ENCODE data around the gene RBMS3. TPM values are rescaled to one million over a fixed set of nuclear protein-coding genes. Genes with fewer than 3 reads are reported as not detected.
"Not testable (repeated sequence)": the region's sequence is repeated elsewhere in the genome, so short reads cannot be mapped to it uniquely, and the experiment has no call there.

The RBMS3 gene
- total RNA-seq, 4 donors from 2014 or later: 2.8 to 77.6 (median 13.7) TPM

DNA sequence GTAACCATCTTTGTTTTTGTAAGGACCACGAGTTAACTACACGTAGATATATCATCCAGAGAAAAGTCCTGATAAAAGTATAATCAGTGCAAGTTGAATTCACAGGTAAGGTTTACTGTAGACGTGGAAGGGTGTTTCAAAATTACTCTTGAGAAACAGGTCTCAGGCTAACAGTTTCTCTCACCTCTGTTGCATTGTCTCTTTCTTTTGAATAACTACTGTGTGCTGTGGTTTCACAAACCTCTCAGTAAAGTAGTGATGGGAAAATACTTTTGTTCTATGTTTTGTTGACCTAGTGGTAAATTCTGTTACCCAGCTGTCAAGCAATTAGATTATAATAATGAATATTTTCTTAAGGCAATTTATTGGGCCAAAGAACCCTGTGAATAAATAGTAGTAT, 75.2 kb downstream of the RBMS3 start:
- H3K4me1 ChIP-seq: no peaks in the 10 kb centered on the region
- no peaks in the 10 kb centered on the region for H3K36me3 ChIP-seq
- TF ChIP-seq CTCF (IDR thresholded peaks at IDR 0.05) (no peak), POLR2A (IDR thresholded peaks at IDR 0.05) (no peak)
- DNase-seq: no peak
- no peak overlapping the region for H3K4me3 ChIP-seq
- no peak overlapping the region for H3K27ac ChIP-seq
- H3K27me3 ChIP-seq: no peaks in the 10 kb centered on the region
- no peaks in the 10 kb centered on the region for H3K9me3 ChIP-seq

GRCh38 chr3:29360289-29360688, 79.4 kb downstream of the RBMS3 start:
- H3K27ac ChIP-seq, H3K4me1 ChIP-seq, H3K9me3 ChIP-seq, H3K4me3 ChIP-seq, H3K27me3 ChIP-seq, DNase-seq, H3K36me3 ChIP-seq: not testable (repeated sequence)

GRCh38 chr3:29363110-29363509, 82.2 kb downstream of the RBMS3 start:
- H3K36me3 ChIP-seq: no peaks in the 10 kb centered on the region
- no peaks in the 10 kb centered on the region for H3K9me3 ChIP-seq
- H3K4me3 ChIP-seq: no peak overlapping the region
- no peaks in the 10 kb centered on the region for H3K4me1 ChIP-seq
- no peak for DNase-seq
- H3K27ac ChIP-seq: no peak overlapping the region
- TF ChIP-seq POLR2A (IDR thresholded peaks at IDR 0.05) (no peak), CTCF (IDR thresholded peaks at IDR 0.05) (no peak)
- H3K27me3 ChIP-seq: no peaks in the 10 kb centered on the region

GRCh38 chr3:29370021-29370420, 89.2 kb downstream of the RBMS3 start:
- DNase-seq: no peak

DNA sequence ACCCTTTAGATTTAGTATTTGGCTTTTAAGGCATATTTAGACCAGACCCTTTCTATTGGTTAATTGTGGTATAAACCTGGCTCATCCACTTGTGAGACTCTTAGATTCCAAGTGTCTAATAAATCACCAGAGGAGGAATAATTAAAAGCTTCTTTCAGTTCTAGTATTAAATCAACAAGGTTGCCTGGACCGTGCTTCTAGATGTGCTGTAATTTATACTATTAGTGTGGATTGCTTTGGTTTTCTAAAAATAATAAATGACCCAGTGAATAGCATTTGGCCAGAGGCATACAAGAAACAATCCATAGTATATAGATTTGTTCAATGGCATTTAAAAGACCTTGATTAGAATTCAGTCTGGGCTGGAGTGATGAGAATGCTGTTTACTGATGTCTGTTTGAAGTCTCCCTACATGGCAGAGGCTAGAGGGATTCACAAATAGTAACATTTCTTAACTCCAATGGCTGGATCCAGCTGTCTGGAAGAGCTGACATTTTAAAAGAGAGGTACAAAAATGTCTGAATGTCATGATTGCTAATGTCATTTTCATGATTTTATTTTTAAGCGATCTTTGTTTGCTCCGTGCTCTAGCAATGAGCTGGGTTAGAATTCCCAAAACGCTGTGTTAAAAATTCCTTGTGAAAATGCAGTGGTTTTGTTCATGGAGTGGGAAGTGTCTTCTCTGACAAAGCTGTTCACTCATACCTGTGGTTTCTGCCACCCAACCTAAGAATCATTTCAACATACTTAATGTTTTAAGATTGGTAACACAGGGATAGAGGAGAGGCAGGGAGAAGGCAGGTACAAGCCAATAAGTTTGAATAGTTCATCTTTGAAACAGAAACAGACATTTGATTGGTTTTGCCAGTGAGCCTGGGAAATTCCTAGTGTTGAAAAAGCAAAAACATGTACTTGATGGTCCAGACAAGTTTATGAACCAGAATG, 89.9 kb downstream of the RBMS3 start:
- TF ChIP-seq CTCF (IDR thresholded peaks at IDR 0.05) (no peak), POLR2A (IDR thresholded peaks at IDR 0.05) (no peak)
- no peaks in the 10 kb centered on the region for H3K4me1 ChIP-seq
- H3K27ac ChIP-seq: no peak overlapping the region
- no peaks in the 10 kb centered on the region for H3K36me3 ChIP-seq
- H3K27me3 ChIP-seq: no peaks in the 10 kb centered on the region
- H3K9me3 ChIP-seq: no peaks in the 10 kb centered on the region
- H3K4me3 ChIP-seq: no peak overlapping the region
- DNase-seq: no peak

More at GRCh38 chr3:29370021-29370420, 89.2 kb downstream of the RBMS3 start:
- Histone ChIP-seq H3K9me3 (no peaks in the 10 kb centered on the region), H3K27ac (no peak overlapping the region), H3K4me3 (no peak overlapping the region), H3K36me3 (no peaks in the 10 kb centered on the region), H3K27me3 (no peaks in the 10 kb centered on the region), H3K4me1 (no peaks in the 10 kb centered on the region)
- no peak for TF ChIP-seq CTCF (IDR thresholded peaks at IDR 0.05)
- no peak for TF ChIP-seq POLR2A (IDR thresholded peaks at IDR 0.05)

- no peaks in the 10 kb centered on the region for H3K4me1 ChIP-seq
- no peaks in the 10 kb centered on the region for H3K27me3 ChIP-seq
- H3K9me3 ChIP-seq: no peaks in the 10 kb centered on the region
- no peak overlapping the region for H3K27ac ChIP-seq
- H3K4me3 ChIP-seq: no peak overlapping the region
- H3K36me3 ChIP-seq: no peaks in the 10 kb centered on the region
- no peak for DNase-seq
- TF ChIP-seq POLR2A (IDR thresholded peaks at IDR 0.05): no peak
- TF ChIP-seq CTCF (IDR thresholded peaks at IDR 0.05): no peak
Observed at GRCh38 chr3:29373131-29373680, 92.3 kb downstream of the RBMS3 start.
